Pons (tissue), 1 donor: ENCODE measurements around the gene TMEM178A.
A peak's percentile ranks its signal among the peaks of the same experiment; 100 is the strongest.
"Not testable (repeated sequence)": the region's sequence is repeated elsewhere in the genome, so short reads cannot be mapped to it uniquely, and the experiment has no call there.

Experiments
- DNase-seq: peaks from one replicate; pipeline ENCODE4 v3.0.0-alpha.2; 2016; ENCODE audit warnings: low spot score

The TMEM178A gene

DNA sequence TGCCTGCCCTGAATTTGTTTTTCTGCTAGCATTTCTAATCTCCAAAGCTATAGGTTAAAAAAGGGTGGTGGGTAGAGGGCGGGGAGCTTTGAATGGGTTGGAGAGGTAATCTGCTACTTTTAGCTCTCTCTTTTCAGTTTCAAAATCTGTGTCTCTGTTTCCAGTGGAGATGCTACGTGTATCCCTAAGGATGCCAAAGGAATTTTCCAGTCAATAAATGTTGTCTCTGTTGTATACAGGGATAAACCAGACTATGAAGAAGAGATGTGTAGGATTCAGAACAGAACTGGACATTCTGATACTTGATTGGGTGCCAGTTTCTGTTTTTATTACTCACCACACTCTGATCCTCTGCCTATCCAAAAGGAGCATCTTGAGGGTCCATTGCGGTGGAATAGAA lies 50.1 kb downstream of the TMEM178A start:
- DNase-seq: peak; percentile 38

DNA sequence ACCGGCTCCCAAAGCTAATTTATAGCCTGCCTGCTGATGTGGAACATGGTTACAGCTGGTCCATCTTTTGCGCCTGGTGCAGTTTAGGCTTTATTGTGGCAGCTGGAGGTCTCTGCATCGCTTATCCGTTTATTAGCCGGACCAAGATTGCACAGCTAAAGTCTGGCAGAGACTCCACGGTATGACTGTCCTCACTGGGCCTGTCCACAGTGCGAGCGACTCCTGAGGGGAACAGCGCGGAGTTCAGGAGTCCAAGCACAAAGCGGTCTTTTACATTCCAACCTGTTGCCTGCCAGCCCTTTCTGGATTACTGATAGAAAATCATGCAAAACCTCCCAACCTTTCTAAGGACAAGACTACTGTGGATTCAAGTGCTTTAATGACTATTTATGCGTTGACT lies 51.4 kb downstream of the TMEM178A start:
- DNase-seq: no peak

DNA sequence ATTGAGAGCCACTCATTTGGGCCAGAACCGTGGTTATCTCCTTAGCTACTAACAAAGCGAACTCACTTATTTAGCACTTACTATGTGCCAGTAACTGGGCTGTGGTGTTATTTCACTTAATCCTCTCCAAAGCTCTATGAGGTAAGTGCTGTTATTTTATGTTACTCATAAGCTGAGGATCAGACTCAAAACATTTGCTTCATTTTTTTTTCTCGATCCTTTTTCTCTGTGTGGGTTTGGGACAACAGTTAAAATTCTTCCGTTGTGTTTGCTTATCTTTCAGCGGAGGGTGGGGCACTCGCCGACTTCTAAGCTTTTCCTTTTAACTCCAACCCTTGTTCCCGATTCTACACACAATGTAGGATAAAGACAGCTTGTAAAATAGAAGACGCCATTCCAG lies 52.8 kb downstream of the TMEM178A start:
- no peak for DNase-seq

DNA sequence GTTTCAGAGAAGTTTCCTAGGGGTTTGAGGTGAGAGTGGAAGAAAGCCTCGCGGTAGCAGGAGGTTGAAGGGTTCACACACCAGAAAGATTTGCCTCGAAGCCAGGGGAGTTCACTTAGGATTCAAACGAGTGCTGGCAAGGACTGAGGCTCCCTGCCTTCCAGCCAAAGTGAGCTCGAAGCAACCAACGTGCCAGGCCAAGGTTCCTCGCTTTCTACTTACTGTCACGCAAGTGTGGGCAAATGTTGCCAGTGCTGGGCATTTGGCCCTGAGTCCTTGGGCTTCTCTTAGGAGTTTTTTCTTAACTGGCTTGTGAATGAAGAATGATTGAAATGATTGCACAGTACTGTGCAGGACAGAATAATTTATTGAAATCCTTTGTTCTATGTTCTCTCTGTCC lies 53.6 kb downstream of the TMEM178A start:
- peak; percentile 69 for DNase-seq

DNA sequence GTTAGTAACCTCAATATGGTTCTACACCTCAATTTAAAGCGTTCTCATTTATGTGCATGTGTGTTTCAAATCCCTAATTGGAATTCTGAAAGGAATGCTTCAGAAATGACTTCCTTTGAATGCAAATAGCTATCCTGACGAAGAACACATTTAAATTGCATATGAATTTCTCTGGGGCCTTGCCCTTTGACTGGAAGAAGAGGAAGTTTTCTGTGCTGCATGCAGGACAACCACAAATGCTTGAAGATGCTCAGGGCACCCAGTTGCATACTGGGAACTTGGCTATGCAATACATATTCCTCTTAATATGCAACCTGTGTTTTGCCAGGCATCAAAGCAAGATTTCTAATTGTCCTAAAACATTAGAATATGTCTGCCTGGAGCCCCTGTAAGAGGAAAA lies 55.3 kb downstream of the TMEM178A start:
- no peak for DNase-seq

DNA sequence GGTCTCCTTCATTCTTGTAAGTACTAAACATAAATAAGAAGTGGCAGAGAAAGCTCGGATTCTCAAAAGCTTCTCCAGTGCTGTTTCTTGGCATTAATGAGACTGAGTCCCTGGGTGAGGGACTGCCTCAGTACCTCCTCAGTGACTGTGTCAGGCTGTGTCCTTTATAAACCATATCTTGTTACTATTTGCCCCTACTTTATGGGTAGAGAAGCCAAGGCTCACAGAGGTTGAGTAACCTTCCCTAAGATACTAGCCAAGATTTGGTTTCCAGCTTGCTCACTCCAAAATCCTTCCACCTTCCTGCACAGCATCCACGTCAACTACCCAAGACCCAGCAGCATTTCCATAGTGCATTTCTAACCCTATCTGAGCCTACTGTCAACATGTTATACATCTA lies 57.8 kb downstream of the TMEM178A start:
- no peak for DNase-seq

DNA sequence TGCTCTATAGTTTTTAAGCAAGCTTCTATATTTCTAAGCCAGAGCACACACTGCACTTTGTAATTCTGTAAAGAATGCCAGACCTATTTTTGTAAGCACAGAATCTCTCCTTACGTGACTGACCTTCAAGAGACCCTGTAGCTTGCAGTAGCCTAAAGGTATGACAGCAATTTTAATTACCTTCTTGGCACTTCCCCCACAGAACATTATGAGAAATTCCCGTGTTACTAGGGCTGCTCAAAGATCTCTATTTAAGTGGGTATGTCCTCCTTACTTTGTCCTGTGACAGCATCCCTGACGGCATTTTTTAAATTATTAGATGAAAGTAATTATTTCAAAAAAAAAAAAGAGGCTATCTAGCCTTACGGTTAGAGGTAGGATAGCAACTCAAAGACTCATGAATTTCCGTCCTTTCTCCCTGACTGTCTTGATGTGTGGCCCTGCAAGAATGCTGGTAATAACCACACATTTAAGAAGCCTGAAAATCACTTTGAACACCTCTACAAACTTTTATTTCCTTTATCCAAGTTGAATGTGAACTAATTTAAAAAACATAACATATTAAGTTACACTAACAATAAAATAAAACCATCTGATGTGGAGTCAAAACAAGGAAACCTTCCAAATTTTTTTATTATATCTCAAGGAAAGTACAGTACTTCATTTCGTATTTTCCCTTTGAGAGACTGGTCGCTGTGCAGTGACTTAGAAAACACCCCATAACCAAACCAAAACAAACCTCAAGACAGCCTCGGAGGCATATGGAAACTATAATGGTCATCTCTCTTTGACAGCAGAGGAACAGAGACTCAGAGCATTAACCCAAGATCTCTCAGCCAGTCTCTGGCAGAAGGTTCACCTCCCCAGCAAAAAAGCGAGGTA lies 58.5 kb downstream of the TMEM178A start:
- no peak for DNase-seq

DNA sequence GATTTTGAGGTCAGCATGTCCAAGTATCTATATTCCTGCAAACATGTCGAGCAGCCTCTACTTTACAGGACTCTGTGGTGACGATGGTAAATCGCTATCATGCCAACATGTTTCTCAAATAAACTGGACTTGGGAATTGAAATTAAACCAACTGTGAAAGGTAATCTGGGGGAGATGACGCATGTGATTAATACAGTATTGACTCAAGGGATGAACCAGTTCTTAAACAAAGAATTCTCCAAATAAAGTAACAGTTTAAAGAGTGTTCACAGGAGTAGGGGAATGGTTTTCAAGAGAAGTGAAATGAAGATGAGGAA lies 59.1 kb downstream of the TMEM178A start:
- DNase-seq: no peak

DNA sequence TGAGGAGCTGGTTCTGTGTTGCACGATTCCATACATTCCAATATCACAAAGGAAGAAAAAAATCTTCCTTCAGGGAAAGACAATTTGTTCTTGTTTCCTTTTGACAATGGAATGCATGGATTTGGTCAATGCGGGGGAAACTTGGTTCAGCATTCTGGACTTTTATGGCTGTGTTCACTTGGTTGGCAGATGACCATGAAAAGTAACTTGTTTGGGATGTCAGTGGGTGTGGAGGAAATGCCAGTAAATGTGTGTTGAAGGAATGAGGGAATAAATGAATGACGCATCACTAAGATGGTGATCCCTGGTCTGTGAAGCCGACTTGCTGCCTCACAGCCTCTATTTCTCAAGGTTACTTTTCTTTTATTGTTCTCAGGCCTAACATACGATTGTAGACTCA lies 59.7 kb downstream of the TMEM178A start:
- no peak for DNase-seq

DNA sequence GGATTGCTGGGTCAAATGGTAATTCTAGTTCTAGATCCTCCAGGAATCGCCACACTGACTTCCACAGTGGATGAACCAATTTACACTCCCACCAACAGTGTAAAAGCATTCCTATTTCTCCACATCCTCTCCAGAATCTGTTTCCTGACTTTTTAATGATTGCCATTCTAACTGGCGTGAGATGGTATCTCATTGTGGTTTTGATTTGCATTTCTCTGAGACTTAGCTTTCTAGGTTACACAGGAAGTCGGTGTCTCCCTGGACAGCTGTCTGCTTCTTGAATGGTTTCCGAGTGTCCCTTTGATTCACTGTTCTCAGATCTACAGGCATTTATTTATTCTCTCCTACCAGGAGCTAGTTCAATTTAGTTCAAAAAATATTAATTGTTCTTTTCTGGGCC lies 62.4 kb downstream of the TMEM178A start:
- DNase-seq: not testable (repeated sequence)

DNA sequence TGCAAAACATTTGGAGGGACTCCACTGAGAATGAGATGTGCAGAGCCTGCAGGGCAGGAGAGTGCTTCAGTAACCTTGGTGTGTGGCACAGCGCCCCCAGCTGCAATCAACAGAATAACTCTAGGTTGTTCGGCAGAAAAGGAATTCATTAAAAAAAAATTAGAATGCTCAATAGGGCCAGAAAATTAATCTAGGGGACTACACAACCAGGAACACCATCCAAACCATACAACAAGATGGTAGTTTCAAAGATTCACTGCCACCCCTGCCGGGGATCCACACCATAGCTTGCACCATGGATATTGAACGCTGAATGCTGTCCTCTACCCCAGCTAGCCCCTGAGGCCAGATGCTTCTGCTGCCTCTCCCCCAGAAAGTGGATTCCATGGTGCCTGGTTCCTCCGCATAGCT lies 63.2 kb downstream of the TMEM178A start:
- no peak for DNase-seq

DNA sequence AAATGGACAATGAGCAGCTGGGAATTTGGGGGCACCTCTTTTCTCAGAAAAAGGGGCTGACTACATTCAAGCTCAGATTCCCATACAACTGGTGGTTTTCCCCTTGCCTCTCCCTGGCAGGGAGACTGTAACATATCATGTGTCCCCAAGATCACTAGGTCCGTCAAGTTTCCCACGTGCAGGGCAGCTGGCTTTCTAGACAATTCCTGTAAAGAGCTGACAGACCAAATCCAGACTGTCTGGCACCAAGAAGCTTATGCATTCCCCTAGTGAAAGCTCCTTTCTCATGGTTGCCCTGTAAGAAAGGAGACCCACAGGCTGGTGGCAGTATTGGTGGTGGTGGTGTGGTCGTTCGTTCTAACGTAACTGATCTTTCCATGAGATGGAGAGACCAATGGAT lies 64.6 kb downstream of the TMEM178A start:
- DNase-seq: no peak

DNA sequence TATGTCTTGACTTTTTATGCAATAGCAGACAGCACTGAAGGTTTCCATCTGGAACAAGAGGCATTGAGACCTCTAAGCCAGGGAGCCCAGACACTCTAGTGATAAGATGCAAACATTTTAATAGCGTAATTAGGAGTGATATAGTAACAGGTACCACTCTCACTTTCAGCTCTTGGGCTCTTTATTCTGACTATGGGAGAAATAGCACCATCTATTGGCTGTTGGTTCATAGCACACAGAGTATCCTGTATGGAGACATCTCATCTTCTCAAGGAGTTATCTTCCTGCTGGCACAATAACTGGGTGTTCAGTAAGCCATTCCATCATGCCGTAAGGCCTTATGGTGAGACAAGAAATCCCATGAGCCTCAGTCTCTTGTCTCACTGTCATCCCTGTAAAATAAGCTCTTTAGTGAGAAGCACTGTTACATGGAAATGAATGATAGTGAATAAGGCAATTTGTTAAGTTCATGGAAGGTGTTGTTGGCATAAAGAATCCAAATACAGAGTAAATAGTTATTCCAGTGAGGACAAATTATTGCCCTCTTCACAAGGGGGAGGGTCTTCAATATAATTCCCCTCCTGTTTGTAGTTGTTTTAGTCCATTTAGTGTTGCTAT lies 65.1 kb downstream of the TMEM178A start:
- DNase-seq: peak; percentile 67

DNA sequence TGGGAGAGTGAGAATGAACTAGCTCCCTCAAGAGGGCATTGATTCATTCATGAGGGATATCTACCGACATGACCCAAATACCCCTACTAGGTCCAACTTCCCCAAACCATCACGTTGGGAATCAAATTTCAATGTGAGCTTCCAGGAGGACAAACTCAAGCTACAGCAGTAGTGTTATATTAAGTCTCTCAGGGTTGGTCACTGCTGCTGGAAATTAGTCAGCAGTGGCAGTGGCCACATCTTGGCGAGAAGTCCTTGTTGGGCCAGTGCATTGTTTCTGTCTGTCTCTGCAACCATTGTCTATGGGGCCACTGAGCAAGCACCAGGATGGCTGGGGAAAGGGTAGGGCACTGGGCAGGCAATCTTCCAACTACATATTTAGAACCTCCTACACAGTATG lies 65.8 kb downstream of the TMEM178A start:
- DNase-seq: no peak

DNA sequence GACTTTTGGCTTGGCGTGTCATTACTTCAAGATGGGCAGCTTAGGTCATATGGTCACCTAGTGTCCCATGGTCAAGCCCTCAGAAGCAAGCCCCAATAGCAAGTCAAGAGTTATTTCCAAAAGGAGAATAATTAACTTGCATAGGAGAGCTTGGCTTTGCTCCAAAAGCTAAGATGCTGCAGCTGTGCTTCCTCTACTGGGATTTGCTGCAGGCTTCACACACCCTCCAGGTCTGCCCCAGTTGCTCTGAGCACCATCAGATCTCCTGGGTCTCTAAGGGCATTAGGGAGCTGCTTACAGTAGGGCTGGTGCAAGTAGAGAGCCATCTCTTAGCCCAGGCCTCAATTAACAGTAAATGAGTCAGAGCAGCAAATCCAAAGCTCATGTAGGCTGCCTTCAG lies 66.8 kb downstream of the TMEM178A start:
- no peak for DNase-seq

DNA sequence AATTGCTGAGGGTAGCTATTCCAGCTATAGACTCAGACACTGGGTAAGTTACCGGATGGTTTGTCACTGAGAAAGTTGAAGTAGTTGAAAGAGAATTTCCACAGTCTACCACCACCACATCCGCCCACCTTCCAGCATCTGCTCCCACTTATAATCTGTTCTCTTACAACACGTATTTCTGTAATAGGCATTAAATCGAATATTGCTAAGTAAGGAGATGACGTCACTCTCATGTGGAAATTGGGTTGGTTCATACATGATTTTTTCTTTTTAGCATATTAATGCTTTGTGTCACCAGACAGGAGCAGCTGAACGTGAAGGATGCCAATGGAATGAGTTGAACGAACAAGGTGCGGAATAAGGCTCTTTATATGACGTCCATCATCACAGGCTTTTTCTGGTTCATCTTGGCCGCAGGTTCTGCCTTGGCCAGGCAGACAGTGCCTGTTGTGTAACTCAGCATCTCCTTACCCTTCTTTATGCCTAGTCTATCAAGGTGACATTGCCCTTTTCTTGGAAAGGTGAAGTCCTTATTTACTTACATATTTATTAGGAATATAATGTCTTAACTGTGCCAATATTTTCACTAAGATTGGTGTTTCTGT lies 67.5 kb downstream of the TMEM178A start:
- no peak for DNase-seq

DNA sequence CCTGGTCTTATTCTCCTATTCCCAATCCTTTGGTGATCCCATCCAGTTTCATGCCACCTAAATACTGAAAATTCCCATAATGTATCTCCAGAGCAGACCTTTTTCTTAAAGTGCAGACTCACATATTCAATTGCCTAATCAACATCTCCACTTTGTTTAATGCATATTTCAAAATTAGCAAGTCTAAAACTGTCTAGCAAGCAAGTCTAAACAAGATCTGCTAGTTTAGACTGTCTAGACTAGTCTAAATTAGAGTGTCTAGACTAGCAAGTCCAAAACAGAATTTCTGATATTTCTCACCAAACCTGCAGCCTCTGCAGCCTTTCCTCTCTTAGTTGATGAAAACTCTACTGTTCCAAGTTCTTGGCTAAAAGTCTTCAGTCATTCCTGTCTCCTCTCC lies 68.7 kb downstream of the TMEM178A start:
- DNase-seq: no peak

DNA sequence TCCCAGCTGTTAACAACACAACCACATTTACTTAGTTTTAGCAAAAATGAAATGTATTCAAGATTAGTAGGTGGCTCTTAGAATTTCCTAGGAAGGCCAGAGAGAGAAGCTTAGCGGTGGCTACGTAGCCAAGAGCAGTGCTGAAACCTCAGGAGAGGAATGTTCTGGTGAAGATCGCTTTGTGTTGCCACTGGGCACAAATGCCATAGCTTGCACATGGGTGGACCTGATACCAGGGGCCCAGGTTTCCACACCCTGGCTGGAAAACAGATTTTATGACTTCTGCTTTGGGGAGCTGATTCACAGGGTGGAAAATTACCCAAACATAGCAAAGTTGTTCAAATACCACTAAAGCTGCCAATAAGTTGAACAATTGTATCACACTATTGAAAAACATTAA lies 69.9 kb downstream of the TMEM178A start:
- DNase-seq: no peak

DNA sequence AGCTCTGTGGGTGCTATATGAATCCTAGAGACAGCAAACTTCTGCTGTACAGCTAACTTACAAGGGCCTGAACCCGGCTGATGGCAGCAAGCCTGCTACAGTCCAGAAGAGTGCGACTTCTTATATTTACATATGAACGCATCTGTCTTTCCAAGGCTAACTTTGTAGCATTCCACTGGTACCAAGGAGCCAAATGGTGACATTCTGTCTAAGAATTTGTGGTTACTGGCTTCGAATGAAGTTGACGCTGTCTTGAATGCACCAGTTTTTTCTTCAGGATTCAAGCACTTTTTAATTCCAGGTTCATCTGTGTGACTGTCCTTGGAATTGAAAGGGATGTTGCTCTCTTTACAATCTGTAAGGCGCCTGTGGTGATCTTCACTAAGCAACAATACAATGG lies 70.9 kb downstream of the TMEM178A start:
- DNase-seq: no peak

DNA sequence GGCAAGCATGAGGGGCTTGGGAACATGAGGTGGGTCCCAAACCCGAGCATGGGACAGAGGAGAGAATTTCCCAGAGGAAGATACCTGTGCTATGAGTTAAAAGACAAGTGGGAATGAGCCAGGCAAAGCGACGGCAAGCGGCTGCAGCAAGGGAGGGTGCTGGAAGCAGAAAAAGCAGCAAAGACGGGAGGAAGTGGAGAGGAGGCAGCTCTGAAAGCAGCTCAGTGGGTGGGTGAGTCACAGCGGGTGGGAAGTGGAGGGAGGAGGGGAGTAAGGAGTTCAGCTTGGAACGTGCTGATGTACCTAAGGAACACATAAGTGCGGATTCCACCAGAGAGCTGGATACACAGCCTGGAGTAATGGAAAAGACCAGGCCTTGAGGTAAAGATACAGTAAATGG lies 71.9 kb downstream of the TMEM178A start:
- no peak for DNase-seq

DNA sequence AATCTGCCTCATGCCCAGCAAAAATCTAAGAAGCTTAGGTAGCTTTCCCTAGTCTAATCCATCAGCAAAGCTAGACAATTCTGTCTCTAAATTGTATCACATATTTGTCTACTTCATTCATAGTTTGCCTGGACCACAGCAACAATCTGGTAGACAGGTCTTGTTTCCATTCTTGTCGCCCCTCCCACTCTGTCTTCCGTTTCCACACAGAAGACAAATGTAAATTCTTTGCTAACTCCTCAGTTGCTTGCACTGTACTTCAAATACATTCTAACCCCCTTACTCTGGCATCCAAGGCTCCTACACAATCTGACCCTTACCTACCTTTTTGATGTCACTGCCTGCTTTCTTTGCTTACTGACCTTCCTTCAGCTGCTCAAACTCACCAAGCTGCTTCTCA lies 73.2 kb downstream of the TMEM178A start:
- no peak for DNase-seq

DNA sequence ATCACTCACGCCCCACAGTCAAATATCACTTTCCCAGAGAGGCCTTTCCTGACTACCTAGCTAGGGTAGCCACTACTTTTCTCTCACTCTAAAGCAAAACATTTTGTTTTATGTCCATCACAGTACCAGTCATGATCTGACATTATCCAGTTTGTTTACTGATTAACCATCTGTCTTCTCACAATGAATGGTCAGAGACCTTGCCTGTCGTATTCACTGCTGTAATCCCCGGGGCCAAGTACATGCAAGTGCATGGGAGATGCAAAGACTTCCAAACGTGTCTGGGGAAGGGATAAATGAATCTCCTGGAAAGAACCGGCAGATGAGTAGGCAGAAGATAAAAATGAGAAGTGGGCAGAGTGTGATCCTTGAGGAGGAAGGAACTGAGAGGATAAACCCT lies 73.7 kb downstream of the TMEM178A start:
- no peak for DNase-seq

DNA sequence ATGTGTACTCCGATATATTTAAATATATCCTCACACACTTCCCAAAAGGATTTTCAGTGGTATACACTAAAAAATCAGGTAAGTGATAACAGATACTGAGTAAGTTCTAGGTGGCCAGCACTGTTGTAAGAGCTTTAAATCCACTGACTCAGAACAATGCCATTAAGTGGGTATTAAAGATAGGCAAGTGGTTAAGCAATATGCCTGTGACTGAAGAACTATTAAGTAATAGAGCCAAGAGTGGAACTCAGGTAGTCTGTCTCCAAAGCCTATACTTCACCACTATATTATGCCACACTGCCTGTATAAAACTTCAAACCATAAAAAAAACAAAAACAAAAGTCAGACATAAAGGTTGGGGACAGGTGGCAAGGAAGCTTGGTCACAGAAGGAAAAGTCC lies 76.2 kb downstream of the TMEM178A start:
- no peak for DNase-seq
